B cell (primary cell): ENCODE measurements around the gene PKM.

Source experiments
- EZH2 ChIP-seq: IDR thresholded peaks from 2 replicates; pipeline ENCODE4 v1.6.1; 2012; ENCODE audit warnings: borderline replicate concordance, low read depth, mild to moderate bottlenecking, moderate library complexity, low read length; ENCODE audit not compliant: insufficient read depth, poor library complexity, severe bottlenecking
- TF ChIP-seq, protein P1 (sequence below): fragments of 200-600 bp; IDR thresholded peaks from one replicate; pipeline ENCODE4 v1.8.0; 2022; ENCODE audit warnings: antibody characterized with exemption, mild to moderate bottlenecking

GRCh38 chr15:72280751-72281150 lies 49.8 kb upstream of the PKM start:
- TF ChIP-seq, protein P1, sequence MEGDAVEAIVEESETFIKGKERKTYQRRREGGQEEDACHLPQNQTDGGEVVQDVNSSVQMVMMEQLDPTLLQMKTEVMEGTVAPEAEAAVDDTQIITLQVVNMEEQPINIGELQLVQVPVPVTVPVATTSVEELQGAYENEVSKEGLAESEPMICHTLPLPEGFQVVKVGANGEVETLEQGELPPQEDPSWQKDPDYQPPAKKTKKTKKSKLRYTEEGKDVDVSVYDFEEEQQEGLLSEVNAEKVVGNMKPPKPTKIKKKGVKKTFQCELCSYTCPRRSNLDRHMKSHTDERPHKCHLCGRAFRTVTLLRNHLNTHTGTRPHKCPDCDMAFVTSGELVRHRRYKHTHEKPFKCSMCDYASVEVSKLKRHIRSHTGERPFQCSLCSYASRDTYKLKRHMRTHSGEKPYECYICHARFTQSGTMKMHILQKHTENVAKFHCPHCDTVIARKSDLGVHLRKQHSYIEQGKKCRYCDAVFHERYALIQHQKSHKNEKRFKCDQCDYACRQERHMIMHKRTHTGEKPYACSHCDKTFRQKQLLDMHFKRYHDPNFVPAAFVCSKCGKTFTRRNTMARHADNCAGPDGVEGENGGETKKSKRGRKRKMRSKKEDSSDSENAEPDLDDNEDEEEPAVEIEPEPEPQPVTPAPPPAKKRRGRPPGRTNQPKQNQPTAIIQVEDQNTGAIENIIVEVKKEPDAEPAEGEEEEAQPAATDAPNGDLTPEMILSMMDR: no peak
- no peak for TF ChIP-seq EZH2
